A549 (cell line): ENCODE results near the gene PRKCE. TPM values are rescaled to one million over a fixed set of nuclear protein-coding genes. Genes with fewer than 3 reads are reported as not detected.

Source experiments
- ATAC-seq, 2 experiments: fragments of 200-7000 bp in 1 of 2; fragments of >200 bp in 1 of 2; cut with Nextera tagmentation in 1 of 2; cut with Tn5 transposase in 1 of 2; 3 replicates each; pipeline versions ENCODE4 v1.8.0 to v1.9.1; 2018 to 2020; ENCODE audit warnings: mild to moderate bottlenecking in 1 of 2, moderate library complexity in 1 of 2
- CTCF ChIA-PET: fragments of 300-600 bp; sonication (Branson Sonifier 250); formaldehyde crosslinking; extraction: SDS; loops from one replicate; lab custom pipeline; 2021; ENCODE audit warnings: antibody characterized with exemption, inconsistent platforms; lab: Yijun Ruan, JAX
- POLR2A ChIA-PET: fragments of 350-600 bp; formaldehyde crosslinking; extraction: SDS; loops from one replicate; lab custom pipeline; 2021; ENCODE audit warnings: antibody characterized with exemption, inconsistent platforms; lab: Yijun Ruan, JAX
- DNase-seq, 2 experiments: peaks; one replicate each; pipeline versions ENCODE4 v3.0.0 to v3.0.0-alpha.2; 2011 to 2016; ENCODE audit warnings: low read depth in 1 of 2, low spot score in 1 of 2
- FAIRE-seq: peaks from 2 replicates; lab custom pipeline; 2011; peaks lifted over from hg19 to GRCh38; lab: Jason Lieb, UNC
- H3K27ac ChIP-seq, 2 experiments: fragments of >200 bp; sonication (Bioruptor Twin); formaldehyde crosslinking; 3 replicates each; pipeline ENCODE4 v1.5.1; 2016 to 2017
- H3K4me1 ChIP-seq: fragments of >200 bp; sonication (Bioruptor Twin); formaldehyde crosslinking; 3 replicates; pipeline ENCODE4 v1.6.1; 2016
- H3K4me2 ChIP-seq: fragments of >200 bp; sonication (Bioruptor Twin); formaldehyde crosslinking; 3 replicates; pipeline ENCODE4 v1.6.1; 2016
- H3K4me3 ChIP-seq: fragments of >200 bp; sonication (Bioruptor Twin); formaldehyde crosslinking; 3 replicates; pipeline ENCODE4 v1.5.1; 2016
- H3K9me3 ChIP-seq: fragments of >200 bp; sonication (Bioruptor Twin); formaldehyde crosslinking; 3 replicates; pipeline ENCODE4 v1.6.1; 2016
- ATOH8 ChIP-seq: fragments of 250-450 bp; sonication (Bioruptor Pico); IDR thresholded peaks from 2 replicates; pipeline ENCODE4 v1.5.0; 2020; ENCODE audit warnings: low read depth, mild to moderate bottlenecking, moderate library complexity
- EHF ChIP-seq: fragments of 250-450 bp; sonication (Bioruptor Pico); IDR thresholded peaks from 2 replicates; pipeline ENCODE4 v1.5.0; 2020; ENCODE audit warnings: mild to moderate bottlenecking
- EP300 ChIP-seq, 2 experiments: fragments of >200 bp; sonication (Bioruptor Twin); formaldehyde crosslinking; IDR thresholded peaks; 2 replicates in 1 of 2; 3 replicates in 1 of 2; pipeline ENCODE4 v1.6.1; 2016 to 2017
- FOSL2 ChIP-seq, 2 experiments: fragments of 450-650 bp in 1 of 2; fragments of >200 bp in 1 of 2; sonication (Bioruptor Twin) in 1 of 2; formaldehyde crosslinking; IDR thresholded peaks; 2 replicates each; pipeline versions ENCODE4 v1.5.0 to v1.6.1; 2016 to 2020; ENCODE audit warnings: mild to moderate bottlenecking in 1 of 2, moderate library complexity in 1 of 2
- FOXS1 ChIP-seq: fragments of 250-450 bp; sonication (Bioruptor Pico); IDR thresholded peaks from 2 replicates; pipeline ENCODE4 v1.5.0; 2020; ENCODE audit warnings: mild to moderate bottlenecking, moderate library complexity
- GATA3 ChIP-seq: IDR thresholded peaks from 2 replicates; pipeline ENCODE4 v1.6.1; 2012; ENCODE audit warnings: borderline replicate concordance
- HDAC2 ChIP-seq: fragments of 200-600 bp; sonication (generic); IDR thresholded peaks from 2 replicates; pipeline ENCODE4 v1.6.1; 2016
- HES2 ChIP-seq: fragments of >200 bp; sonication (Bioruptor Twin); formaldehyde crosslinking; IDR thresholded peaks from 2 replicates; pipeline ENCODE4 v1.6.1; 2016
- HEYL ChIP-seq: fragments of 250-450 bp; sonication (Bioruptor Pico); IDR thresholded peaks from 2 replicates; pipeline ENCODE4 v1.8.0; 2021; ENCODE audit warnings: mild to moderate bottlenecking, moderate library complexity
- HMGXB4 ChIP-seq: fragments of 250-450 bp; sonication (Bioruptor Pico); IDR thresholded peaks from 2 replicates; pipeline ENCODE4 v1.5.0; 2021; ENCODE audit warnings: mild to moderate bottlenecking, moderate library complexity, borderline replicate concordance
- HOXA7 ChIP-seq: fragments of 250-450 bp; sonication (Bioruptor Pico); IDR thresholded peaks from 2 replicates; pipeline ENCODE4 v1.5.0; 2020; ENCODE audit warnings: mild to moderate bottlenecking, moderate library complexity
- HOXB13 ChIP-seq: fragments of 250-450 bp; sonication (Bioruptor Pico); IDR thresholded peaks from 2 replicates; pipeline ENCODE4 v1.5.0; 2020; ENCODE audit warnings: low read depth, mild to moderate bottlenecking, moderate library complexity
- HOXB5 ChIP-seq: fragments of 250-450 bp; sonication (Bioruptor Pico); IDR thresholded peaks from 2 replicates; pipeline ENCODE4 v1.5.0; 2020; ENCODE audit warnings: mild to moderate bottlenecking, moderate library complexity
- JUNB ChIP-seq: fragments of >200 bp; sonication (Bioruptor Twin); formaldehyde crosslinking; IDR thresholded peaks from 2 replicates; pipeline ENCODE4 v1.6.1; 2016
- MAZ ChIP-seq: fragments of 150-350 bp; IDR thresholded peaks from 2 replicates; pipeline ENCODE4 v1.6.1; 2014; ENCODE audit warnings: antibody characterized with exemption, low read depth, low read length, borderline replicate concordance
- NFE2L2 ChIP-seq: fragments of 150-350 bp; conservative IDR thresholded peaks from 2 replicates; pipeline ENCODE4 v1.6.1; 2014; ENCODE audit warnings: low read length
- NR3C1 ChIP-seq: fragments of >200 bp; sonication (Bioruptor Twin); formaldehyde crosslinking; IDR thresholded peaks from 3 replicates; pipeline ENCODE4 v1.6.1; 2017
- PBX3 ChIP-seq: IDR thresholded peaks from 2 replicates; pipeline ENCODE4 v1.6.1; 2012
- POLR2AphosphoS2 ChIP-seq: conservative IDR thresholded peaks from 2 replicates; pipeline ENCODE4 v1.6.1; 2012; ENCODE audit warnings: low read length, improper control_type of control experiment, inconsistent platforms
- RARB ChIP-seq: fragments of 250-450 bp; sonication (Bioruptor Pico); IDR thresholded peaks from 2 replicates; pipeline ENCODE4 v1.8.0; 2021; ENCODE audit warnings: mild to moderate bottlenecking, moderate library complexity
- RFX5 ChIP-seq: fragments of 450-650 bp; IDR thresholded peaks from 2 replicates; pipeline ENCODE4 v1.7.1; 2014; ENCODE audit warnings: antibody characterized with exemption, mild to moderate bottlenecking, moderate library complexity
- RNF2 ChIP-seq: fragments of 200-600 bp; sonication (generic); IDR thresholded peaks from 2 replicates; pipeline ENCODE4 v1.6.1; 2016; ENCODE audit warnings: low read depth, mild to moderate bottlenecking, antibody characterized with exemption, moderate library complexity, borderline replicate concordance
- SREBF2 ChIP-seq: fragments of 450-650 bp; IDR thresholded peaks from 2 replicates; pipeline ENCODE4 v1.6.1; 2014; ENCODE audit warnings: mild to moderate bottlenecking, moderate library complexity
- TP53 ChIP-seq: fragments of 250-450 bp; sonication (Bioruptor Pico); IDR thresholded peaks from 2 replicates; pipeline ENCODE4 v1.5.0; 2021; ENCODE audit warnings: mild to moderate bottlenecking, moderate library complexity
- ZNF302 ChIP-seq: fragments of 250-450 bp; sonication (Bioruptor Pico); IDR thresholded peaks from 2 replicates; pipeline ENCODE4 v1.9.0; 2021; ENCODE audit warnings: inconsistent platforms, mild to moderate bottlenecking, moderate library complexity
- WGBS: methylation state at CpG from one replicate; pipeline ENCODE4 v1.1.6; 2017; ENCODE audit errors: missing lambda C conversion rate; 5-methylcytosine and 5-hydroxymethylcytosine counted together
- polyA plus RNA-seq, 4 experiments: library from polyadenylated mRNA; depleted of rRNA in 3 of 4; stranded (reverse); fragments of >200 nt; fragmentation: RNase III in 1 of 4; extraction: RNeasy Plus Mini Kit Qiagen cat#74134 plus additional on column Dnase treatment in 1 of 4; gene quantifications; 2 replicates in 3 of 4; 3 replicates in 1 of 4; pipeline ENCODE4 v1.2.3, GENCODE V29; 2011 to 2017

The PRKCE gene
- polyA plus RNA-seq, 2 of the 4 experiments (the other 2 are of a cell fraction): 11.5 to 12.0 TPM

GRCh38 chr2:45884126-45884525 lies 232.7 kb downstream of the PRKCE start:
- Histone ChIP-seq H3K9me3 (no peaks in the 10 kb centered on the region), H3K27ac (no peak overlapping the region), H3K4me3 (no peak overlapping the region), H3K4me2 (no peak overlapping the region), H3K4me1 (no peaks in the 10 kb centered on the region)
- TF ChIP-seq PBX3 (no peak), MAZ (no peak), TP53 (CRISPR knock-in tag) (no peak), FOSL2 (IDR thresholded peaks at IDR 0.05) (no peak), FOSL2 (CRISPR knock-in tag; IDR thresholded peaks at IDR 0.05) (no peak), EHF (no peak), HES2 (no peak), HDAC2 (no peak), HOXB13 (no peak), SREBF2 (no peak), HEYL (CRISPR knock-in tag) (no peak)
- 80% methylated on average over 2 of the region's 2 CpGs for WGBS
- ATAC-seq (no peak), DNase-seq (no peak), FAIRE-seq (no peak)
- CTCF ChIA-PET: interaction anchor here (0.9 to 1.6 kb wide), 2 partner anchors 9 to 20 kb away, joined by 3 to 5 read pairs; no protein-coding TSS in a partner anchor
- POLR2A ChIA-PET: no interaction called here

- 62% methylated on average over 2 of the region's 2 CpGs for WGBS
- TF ChIP-seq RARB (no peak), ATOH8 (CRISPR knock-in tag) (no peak), TP53 (CRISPR knock-in tag) (no peak), HOXB5 (CRISPR knock-in tag) (no peak), EP300 (IDR thresholded peaks at IDR 0.05) (no peak), NFE2L2 (no peak), POLR2AphosphoS2 (no peak), HMGXB4 (CRISPR knock-in tag) (no peak), RNF2 (no peak)
- POLR2A ChIA-PET: interaction anchor here (0.7 kb wide), 1 partner anchor 25 kb away, joined by 9 read pairs; no protein-coding TSS in a partner anchor
- FAIRE-seq (no peak), ATAC-seq (no peak), DNase-seq (no peak)
- no peak overlapping the region for H3K4me2 ChIP-seq
- no peaks in the 10 kb centered on the region for H3K9me3 ChIP-seq
- H3K27ac ChIP-seq: no peak overlapping the region
- H3K4me1 ChIP-seq: no peaks in the 10 kb centered on the region
- H3K4me3 ChIP-seq: no peak overlapping the region
- CTCF ChIA-PET: interaction anchor here (0.8 to 1.6 kb wide), 3 partner anchors 10 to 279 kb away, joined by 3 to 5 read pairs (median 3); no protein-coding TSS in a partner anchor
Observed at GRCh38 chr2:45885171-45885621, 233.7 kb downstream of the PRKCE start.

- no peaks in the 10 kb centered on the region for H3K9me3 ChIP-seq
- 89% methylated on average over 3 of the region's 3 CpGs for WGBS
- H3K27ac ChIP-seq: no peak overlapping the region
- ChIA-PET POLR2A (no interaction called here), CTCF (no interaction called here)
- DNase-seq (no peak), ATAC-seq (no peak), FAIRE-seq (no peak)
- no peak overlapping the region for H3K4me3 ChIP-seq
- no peak overlapping the region for H3K4me2 ChIP-seq
- no peaks in the 10 kb centered on the region for H3K4me1 ChIP-seq
- TF ChIP-seq HOXA7 (CRISPR knock-in tag) (no peak), FOSL2 (IDR thresholded peaks at IDR 0.05) (no peak), FOSL2 (CRISPR knock-in tag; IDR thresholded peaks at IDR 0.05) (no peak), RFX5 (no peak), HOXB13 (no peak), NR3C1 (no peak), JUNB (no peak), ATOH8 (CRISPR knock-in tag) (no peak), GATA3 (no peak), FOXS1 (no peak), ZNF302 (CRISPR knock-in tag) (no peak), NFE2L2 (no peak), HES2 (no peak)
Observed at GRCh38 chr2:45886171-45886663, 234.7 kb downstream of the PRKCE start.
